ENCODE results near the gene NPC2. TPM values are rescaled to one million over a fixed set of nuclear protein-coding genes. Genes with fewer than 3 reads are reported as not detected.

The NPC2 gene
- total RNA-seq, 1 donor from 2014 or later: 524 TPM

DNA sequence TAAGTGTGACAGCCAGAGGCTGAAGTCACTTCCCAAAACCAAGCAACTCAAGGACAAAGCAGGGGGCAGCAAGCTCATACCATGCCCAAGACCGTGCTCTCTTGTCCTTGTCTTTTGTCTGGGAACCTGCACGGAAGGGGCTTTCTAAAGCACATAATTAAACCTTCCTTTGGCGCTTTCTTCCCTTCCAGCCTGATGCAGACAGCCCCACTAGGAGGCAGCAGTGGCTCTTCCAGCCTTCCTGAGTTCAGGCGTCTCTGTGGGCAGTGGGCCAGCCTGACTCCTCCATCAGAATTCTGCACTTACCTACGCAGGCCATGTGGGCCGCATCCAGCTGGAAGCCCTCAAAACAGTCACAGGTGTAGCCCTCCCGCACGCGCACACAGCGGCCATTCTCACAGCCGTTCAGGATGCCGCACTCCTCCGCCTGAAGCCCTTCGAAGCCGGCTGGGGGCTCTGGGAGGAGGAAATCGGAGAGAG lies 8.1 kb upstream of the NPC2 start:
- peaks cover 33% of the 10 kb centered on the region for H3K36me3 Mint-ChIP-seq (ENCODE audit: unreplicated experiment)
- peaks cover 34% of the 10 kb centered on the region for H3K4me1 Mint-ChIP-seq (ENCODE audit: unreplicated experiment)
- H3K27ac Mint-ChIP-seq (ENCODE audit: unreplicated experiment): peak overlapping the region; percentile 86
- peak; percentile 87 for DNase-seq (ENCODE audit: extremely low spot score, unreplicated experiment)
- H3K4me3 Mint-ChIP-seq (ENCODE audit: unreplicated experiment): no peak overlapping the region
- peak; percentile 80 for TF ChIP-seq CTCF (IDR thresholded peaks at IDR 0.05)
- H3K27me3 Mint-ChIP-seq (ENCODE audit: unreplicated experiment): no peaks in the 10 kb centered on the region
- no peaks in the 10 kb centered on the region for H3K9me3 Mint-ChIP-seq (ENCODE audit: unreplicated experiment)

GRCh38 chr14:74500417-74501134 lies 7.5 kb upstream of the NPC2 start:
- H3K36me3 Mint-ChIP-seq (ENCODE audit: unreplicated experiment): peaks cover 29% of the 10 kb centered on the region
- TF ChIP-seq CTCF (IDR thresholded peaks at IDR 0.05): no peak
- no peaks in the 10 kb centered on the region for H3K27me3 Mint-ChIP-seq (ENCODE audit: unreplicated experiment)
- peaks cover 34% of the 10 kb centered on the region for H3K4me1 Mint-ChIP-seq (ENCODE audit: unreplicated experiment)
- H3K9me3 Mint-ChIP-seq (ENCODE audit: unreplicated experiment): no peaks in the 10 kb centered on the region
- DNase-seq (ENCODE audit: extremely low spot score, unreplicated experiment): no peak
- peak overlapping the region; percentile 86 for H3K27ac Mint-ChIP-seq (ENCODE audit: unreplicated experiment)
- no peak overlapping the region for H3K4me3 Mint-ChIP-seq (ENCODE audit: unreplicated experiment)

DNA sequence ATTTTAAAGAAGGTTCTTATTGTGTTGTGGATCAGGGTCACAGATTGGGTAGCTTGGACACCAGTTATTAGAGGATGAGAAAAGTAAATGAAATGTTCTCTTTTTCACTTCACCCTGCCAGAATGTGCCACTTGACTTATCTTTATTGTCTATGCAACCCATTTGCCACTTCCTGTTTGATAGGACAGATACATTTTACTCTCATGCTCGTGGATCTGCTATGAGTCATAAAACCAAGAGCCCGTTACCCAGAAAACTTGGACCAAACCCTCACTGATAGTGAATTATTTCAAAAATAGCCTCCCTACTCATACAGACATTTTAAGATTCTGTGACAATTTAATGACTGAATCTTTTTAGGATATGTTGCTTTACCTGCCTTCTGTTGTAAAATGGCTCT lies 2.3 kb upstream of the NPC2 start:
- H3K4me1 Mint-ChIP-seq (ENCODE audit: unreplicated experiment): peaks cover 36% of the 10 kb centered on the region
- H3K9me3 Mint-ChIP-seq (ENCODE audit: unreplicated experiment): no peaks in the 10 kb centered on the region
- peaks cover 13% of the 10 kb centered on the region for H3K36me3 Mint-ChIP-seq (ENCODE audit: unreplicated experiment)
- peak overlapping the region; percentile 90 for H3K4me3 Mint-ChIP-seq (ENCODE audit: unreplicated experiment)
- no peaks in the 10 kb centered on the region for H3K27me3 Mint-ChIP-seq (ENCODE audit: unreplicated experiment)
- TF ChIP-seq CTCF (IDR thresholded peaks at IDR 0.05): no peak
- DNase-seq (ENCODE audit: extremely low spot score, unreplicated experiment): no peak
- H3K27ac Mint-ChIP-seq (ENCODE audit: unreplicated experiment): peak overlapping the region; percentile 29

DNA sequence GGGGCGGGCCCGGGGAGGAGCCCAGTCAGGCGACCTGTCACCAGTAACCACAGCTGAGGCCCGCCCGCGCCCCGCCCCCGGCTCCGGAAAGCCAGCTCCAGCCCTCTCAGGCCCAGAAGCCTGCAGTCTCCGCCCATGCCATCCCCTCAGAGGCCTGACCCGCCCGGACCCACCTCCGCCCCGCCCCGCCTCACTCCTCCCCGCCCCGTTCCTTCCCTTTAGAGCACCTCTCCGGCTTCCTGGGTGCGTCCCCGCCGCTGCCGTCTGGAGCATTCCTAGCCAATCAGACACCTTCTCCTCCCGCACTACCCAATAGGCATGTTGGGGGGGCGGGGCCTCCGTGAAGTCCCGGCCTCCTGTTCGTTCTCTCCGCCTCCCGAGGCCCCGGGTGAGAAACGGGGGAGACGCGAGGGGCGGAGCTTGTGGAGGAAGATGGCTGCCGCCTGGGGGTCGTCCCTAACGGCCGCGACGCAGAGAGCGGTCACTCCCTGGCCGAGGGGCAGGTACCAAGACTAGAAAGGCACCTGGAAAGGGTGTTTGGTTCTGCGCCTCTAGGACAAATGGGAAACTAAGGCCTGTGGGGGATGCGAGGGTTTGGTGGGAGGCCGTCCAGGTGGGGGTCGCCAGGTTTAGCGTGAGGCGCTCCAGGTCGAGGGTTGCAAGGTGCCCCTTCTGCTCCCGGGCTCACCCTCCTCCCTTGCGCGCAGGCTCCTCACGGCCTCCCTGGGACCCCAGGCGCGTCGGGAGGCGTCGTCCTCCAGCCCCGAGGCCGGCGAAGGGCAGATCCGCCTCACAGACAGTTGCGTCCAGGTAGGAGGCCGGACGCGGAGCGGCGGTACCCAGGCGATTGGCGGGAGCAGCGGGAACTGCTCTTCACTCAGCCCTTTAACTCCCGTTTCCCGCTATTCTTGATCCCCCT lies 497 bp upstream of the NPC2 start, which contains the start of gene ISCA2:
Gene ISCA2 (plus strand): TSS at position 423 of the 919 bp plus-strand sequence. CDS start 10 bp downstream, at position 433.
- Mint-ChIP-seq H3K9me3 (ENCODE audit: unreplicated experiment) (no peaks in the 10 kb centered on the region), H3K4me3 (ENCODE audit: unreplicated experiment) (peak within 1 kb of the TSS; percentile 90), H3K27me3 (ENCODE audit: unreplicated experiment) (no peaks in the 10 kb centered on the region), H3K4me1 (ENCODE audit: unreplicated experiment) (peaks cover 26% of the 10 kb centered on the region), H3K36me3 (ENCODE audit: unreplicated experiment) (peaks cover 4% of the 10 kb centered on the region), H3K27ac (ENCODE audit: unreplicated experiment) (peak within 1 kb of the TSS; percentile 86)
- TF ChIP-seq CTCF (IDR thresholded peaks at IDR 0.05): no peak
- DNase-seq (ENCODE audit: extremely low spot score, unreplicated experiment): peak; percentile 99
